ENCODE measurements around the gene RABGAP1L.

DNA sequence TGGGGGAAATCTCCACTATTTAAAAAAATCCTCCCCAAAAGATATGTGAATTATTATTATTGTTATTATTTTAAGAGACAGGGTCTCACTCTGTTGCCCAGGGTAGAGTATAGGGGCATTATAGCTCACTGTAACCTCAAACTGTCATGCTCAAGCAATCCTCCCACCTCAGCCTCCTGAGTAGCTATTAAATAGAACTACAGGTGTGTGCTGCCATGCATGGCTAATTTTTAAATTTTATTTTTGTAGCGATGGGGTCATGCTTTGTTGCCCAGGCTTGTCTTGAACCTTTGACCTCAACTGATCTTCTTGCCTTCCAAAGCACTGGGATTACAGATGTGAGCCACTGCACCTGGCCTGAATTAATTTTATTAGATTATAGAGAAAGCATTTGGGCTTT is 116.8 kb downstream of the RABGAP1L start:
- TF ChIP-seq CTCF (IDR thresholded peaks at IDR 0.05) (no peak), ARID4B (CRISPR knock-in tag; IDR thresholded peaks at IDR 0.05; ENCODE audit: borderline replicate concordance) (no peak), ZNF512 (CRISPR knock-in tag; IDR thresholded peaks at IDR 0.05; ENCODE audit: borderline replicate concordance) (no peak), HMGXB4 (CRISPR knock-in tag; IDR thresholded peaks at IDR 0.05) (no peak), CREB1 (CRISPR knock-in tag; IDR thresholded peaks at IDR 0.05) (no peak), TEAD1 (CRISPR knock-in tag; IDR thresholded peaks at IDR 0.05) (no peak), SP1 (CRISPR knock-in tag; conservative IDR thresholded peaks at IDR 0.05) (no peak)
- TF ChIP-seq, protein P1, sequence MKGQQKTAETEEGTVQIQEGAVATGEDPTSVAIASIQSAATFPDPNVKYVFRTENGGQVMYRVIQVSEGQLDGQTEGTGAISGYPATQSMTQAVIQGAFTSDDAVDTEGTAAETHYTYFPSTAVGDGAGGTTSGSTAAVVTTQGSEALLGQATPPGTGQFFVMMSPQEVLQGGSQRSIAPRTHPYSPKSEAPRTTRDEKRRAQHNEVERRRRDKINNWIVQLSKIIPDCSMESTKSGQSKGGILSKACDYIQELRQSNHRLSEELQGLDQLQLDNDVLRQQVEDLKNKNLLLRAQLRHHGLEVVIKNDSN (CRISPR knock-in tag; IDR thresholded peaks at IDR 0.05), result no peak
- TF ChIP-seq, protein P2, sequence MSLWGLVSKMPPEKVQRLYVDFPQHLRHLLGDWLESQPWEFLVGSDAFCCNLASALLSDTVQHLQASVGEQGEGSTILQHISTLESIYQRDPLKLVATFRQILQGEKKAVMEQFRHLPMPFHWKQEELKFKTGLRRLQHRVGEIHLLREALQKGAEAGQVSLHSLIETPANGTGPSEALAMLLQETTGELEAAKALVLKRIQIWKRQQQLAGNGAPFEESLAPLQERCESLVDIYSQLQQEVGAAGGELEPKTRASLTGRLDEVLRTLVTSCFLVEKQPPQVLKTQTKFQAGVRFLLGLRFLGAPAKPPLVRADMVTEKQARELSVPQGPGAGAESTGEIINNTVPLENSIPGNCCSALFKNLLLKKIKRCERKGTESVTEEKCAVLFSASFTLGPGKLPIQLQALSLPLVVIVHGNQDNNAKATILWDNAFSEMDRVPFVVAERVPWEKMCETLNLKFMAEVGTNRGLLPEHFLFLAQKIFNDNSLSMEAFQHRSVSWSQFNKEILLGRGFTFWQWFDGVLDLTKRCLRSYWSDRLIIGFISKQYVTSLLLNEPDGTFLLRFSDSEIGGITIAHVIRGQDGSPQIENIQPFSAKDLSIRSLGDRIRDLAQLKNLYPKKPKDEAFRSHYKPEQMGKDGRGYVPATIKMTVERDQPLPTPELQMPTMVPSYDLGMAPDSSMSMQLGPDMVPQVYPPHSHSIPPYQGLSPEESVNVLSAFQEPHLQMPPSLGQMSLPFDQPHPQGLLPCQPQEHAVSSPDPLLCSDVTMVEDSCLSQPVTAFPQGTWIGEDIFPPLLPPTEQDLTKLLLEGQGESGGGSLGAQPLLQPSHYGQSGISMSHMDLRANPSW (CRISPR knock-in tag; conservative IDR thresholded peaks at IDR 0.05; ENCODE audit: low read depth), result no peak
- TF ChIP-seq, protein P3, sequence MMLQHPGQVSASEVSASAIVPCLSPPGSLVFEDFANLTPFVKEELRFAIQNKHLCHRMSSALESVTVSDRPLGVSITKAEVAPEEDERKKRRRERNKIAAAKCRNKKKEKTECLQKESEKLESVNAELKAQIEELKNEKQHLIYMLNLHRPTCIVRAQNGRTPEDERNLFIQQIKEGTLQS (CRISPR knock-in tag; conservative IDR thresholded peaks at IDR 0.05), result no peak
